Measurements from ENCODE around the gene DEPDC1B. TPM values are rescaled to one million over a fixed set of nuclear protein-coding genes. Genes with fewer than 3 reads are reported as not detected.

Gene DEPDC1B
- total and polyA plus RNA-seq, 2 of the 8 experiments (the other 6 are each of a cell fraction or from before 2014, with no cell fraction given): 30.8 to 67.4 TPM

- TF ChIP-seq HDAC6 (IDR thresholded peaks at IDR 0.05; ENCODE audit: low read depth, low read length): no peak
- TF ChIP-seq NANOG (IDR thresholded peaks at IDR 0.05; ENCODE audit: insufficient read depth, low read depth, low read length, poor library complexity, severe bottlenecking): no peak
- TF ChIP-seq NRF1 (IDR thresholded peaks at IDR 0.05; ENCODE audit: low read depth, low read length): no peak
- TF ChIP-seq TAF1 (IDR thresholded peaks at IDR 0.05; ENCODE audit: low read depth, low read length): no peak
Measured at GRCh38 chr5:60705144-60705543, 5.2 kb upstream of the DEPDC1B start (continued).

Data from H1 (cell line).